ENCODE data around the gene ZNF614. TPM values are rescaled to one million over a fixed set of nuclear protein-coding genes. Genes with fewer than 3 reads are reported as not detected.
"Not testable (repeated sequence)": the region's sequence is repeated elsewhere in the genome, so short reads cannot be mapped to it uniquely, and the experiment has no call there.

The ZNF614 gene
- total RNA-seq, 2 experiments from 2014 or later: 8.9 to 11.2 TPM

GRCh38 chr19:51993422-51993821 lies 34.8 kb downstream of the ZNF614 start:
- no peaks in the 10 kb centered on the region for H3K36me3 ChIP-seq (ENCODE audit: insufficient read depth, low read length)
- TF ChIP-seq CTCF (conservative IDR thresholded peaks at IDR 0.05; ENCODE audit: low read length) (no peak), EZH2phosphoT487 (IDR thresholded peaks at IDR 0.05; ENCODE audit: borderline replicate concordance, low read depth, low read length) (no peak)
- no peaks in the 10 kb centered on the region for H4K20me1 ChIP-seq (ENCODE audit: insufficient read depth, low read length)
- H3K4me2 ChIP-seq (ENCODE audit: low read length): no peak overlapping the region
- peaks cover 37% of the 10 kb centered on the region for H3K9me3 ChIP-seq (ENCODE audit: low read length)
- BruUV-seq (replicated peaks): no TSS peak
- no peak overlapping the region for H3K4me3 ChIP-seq (ENCODE audit: low read depth, low read length, poor library complexity, severe bottlenecking)
- DNase-seq (ENCODE audit: low spot score): no peak
- H3K27ac ChIP-seq (ENCODE audit: low read depth, low read length, poor library complexity, severe bottlenecking): no peak overlapping the region
- H3K79me2 ChIP-seq (ENCODE audit: insufficient read depth, low read depth, low read length): no peaks in the 10 kb centered on the region
- no peaks in the 10 kb centered on the region for H3K4me1 ChIP-seq (ENCODE audit: insufficient read depth, low read length, poor library complexity, severe bottlenecking)
- POLR2A ChIA-PET: no interaction called here
- intact Hi-C loops (cut with micrococcal nuclease; ENCODE audit: unreplicated experiment): no loop called here
- CTCF ChIA-PET (ENCODE audit: unreplicated experiment): no interaction called here
- no peaks in the 10 kb centered on the region for H3K9me2 ChIP-seq (ENCODE audit: insufficient read depth, low read length)
- no peak overlapping the region for H2AFZ ChIP-seq (ENCODE audit: low read length)

GRCh38 chr19:51986309-51987291 lies 41.6 kb downstream of the ZNF614 start, which contains the start of gene ZNF350:
Gene ZNF350 (minus strand): TSS chr19:51986840. CDS start chr19:51974360, 12,480 bp downstream.
- intact Hi-C loops (cut with micrococcal nuclease; ENCODE audit: unreplicated experiment): loop anchor here (1.0 kb wide), 2 partner anchors 42 to 59 kb away; partner anchors contain the start of genes ZNF613 and ZNF614
- POLR2A ChIA-PET: no interaction called here
- H3K36me3 ChIP-seq (ENCODE audit: insufficient read depth, low read length): no peaks in the 10 kb centered on the region; the same call in 1 of the 2 replicates
- H3K27ac ChIP-seq (ENCODE audit: low read depth, low read length, poor library complexity, severe bottlenecking): no peak within 1 kb of the TSS
- peak; percentile 94 for DNase-seq (ENCODE audit: low spot score)
- peaks cover 4% of the 10 kb centered on the region for H3K4me1 ChIP-seq (ENCODE audit: insufficient read depth, low read length, poor library complexity, severe bottlenecking)
- no peaks in the 10 kb centered on the region for H3K9me2 ChIP-seq (ENCODE audit: insufficient read depth, low read length)
- H4K20me1 ChIP-seq (ENCODE audit: insufficient read depth, low read length): no peaks in the 10 kb centered on the region
- H3K9me3 ChIP-seq (ENCODE audit: low read length): peaks cover 40% of the 10 kb centered on the region; the same call in 1 of the 2 replicates
- H2AFZ ChIP-seq (ENCODE audit: low read length): peak within 1 kb of the TSS; percentile 100
- H3K79me2 ChIP-seq (ENCODE audit: insufficient read depth, low read depth, low read length): peaks cover 18% of the 10 kb centered on the region
- CTCF ChIA-PET (ENCODE audit: unreplicated experiment): interaction anchor here (0.6 kb wide), 1 partner anchor 1167 kb away, joined by 3 read pairs; no protein-coding TSS in a partner anchor
- no peak for TF ChIP-seq CTCF (conservative IDR thresholded peaks at IDR 0.05; ENCODE audit: low read length)
- peak within 1 kb of the TSS; percentile 94 for H3K4me3 ChIP-seq (ENCODE audit: low read depth, low read length, poor library complexity, severe bottlenecking)
- TSS peak; percentile 79 for BruUV-seq (replicated peaks)
- H3K4me2 ChIP-seq (ENCODE audit: low read length): peak within 1 kb of the TSS; percentile 67

GRCh38 chr19:51983361-51983760 lies 44.8 kb downstream of the ZNF614 start:
- H3K9me2 ChIP-seq (ENCODE audit: insufficient read depth, low read length): no peaks in the 10 kb centered on the region
- no peaks in the 10 kb centered on the region for H4K20me1 ChIP-seq (ENCODE audit: insufficient read depth, low read length)
- peaks cover 18% of the 10 kb centered on the region for H3K79me2 ChIP-seq (ENCODE audit: insufficient read depth, low read depth, low read length)
- H2AFZ ChIP-seq (ENCODE audit: low read length): no peak overlapping the region
- no peak overlapping the region for H3K4me3 ChIP-seq (ENCODE audit: low read depth, low read length, poor library complexity, severe bottlenecking)
- TF ChIP-seq CTCF (conservative IDR thresholded peaks at IDR 0.05; ENCODE audit: low read length): no peak
- no peak for TF ChIP-seq EZH2phosphoT487 (IDR thresholded peaks at IDR 0.05; ENCODE audit: borderline replicate concordance, low read depth, low read length)
- H3K27ac ChIP-seq (ENCODE audit: low read depth, low read length, poor library complexity, severe bottlenecking): no peak overlapping the region
- H3K4me2 ChIP-seq (ENCODE audit: low read length): no peak overlapping the region
- CTCF ChIA-PET (ENCODE audit: unreplicated experiment): no interaction called here
- POLR2A ChIA-PET: no interaction called here
- intact Hi-C loops (cut with micrococcal nuclease; ENCODE audit: unreplicated experiment): no loop called here
- no peak for DNase-seq (ENCODE audit: low spot score)
- peaks cover 47% of the 10 kb centered on the region; the same call in 1 of the 2 replicates for H3K9me3 ChIP-seq (ENCODE audit: low read length)
- no TSS peak for BruUV-seq (replicated peaks)
- peaks cover 4% of the 10 kb centered on the region for H3K4me1 ChIP-seq (ENCODE audit: insufficient read depth, low read length, poor library complexity, severe bottlenecking)
- no peaks in the 10 kb centered on the region; the same call in 1 of the 2 replicates for H3K36me3 ChIP-seq (ENCODE audit: insufficient read depth, low read length)

- H3K27ac ChIP-seq (ENCODE audit: low read depth, low read length, poor library complexity, severe bottlenecking); BruUV-seq (replicated peaks); H3K36me3 ChIP-seq (ENCODE audit: insufficient read depth, low read length); intact Hi-C loops (cut with micrococcal nuclease; ENCODE audit: unreplicated experiment); H4K20me1 ChIP-seq (ENCODE audit: insufficient read depth, low read length); H3K4me2 ChIP-seq (ENCODE audit: low read length); DNase-seq (ENCODE audit: low spot score); H3K4me3 ChIP-seq (ENCODE audit: low read depth, low read length, poor library complexity, severe bottlenecking); H3K9me2 ChIP-seq (ENCODE audit: insufficient read depth, low read length); H3K4me1 ChIP-seq (ENCODE audit: insufficient read depth, low read length, poor library complexity, severe bottlenecking); H2AFZ ChIP-seq (ENCODE audit: low read length); CTCF ChIA-PET (ENCODE audit: unreplicated experiment); POLR2A ChIA-PET: not testable (repeated sequence)
- Histone ChIP-seq H3K9me3 (ENCODE audit: low read length) (peaks cover 32% of the 10 kb centered on the region; the same call in 1 of the 2 replicates), H3K79me2 (ENCODE audit: insufficient read depth, low read depth, low read length) (peaks cover 11% of the 10 kb centered on the region)
Measured at GRCh38 chr19:51980926-51981325, 47.3 kb downstream of the ZNF614 start.
